Kidney (tissue), 14 donors: ENCODE measurements around the gene RANGAP1. TPM values are rescaled to one million over a fixed set of nuclear protein-coding genes. Genes with fewer than 3 reads are reported as not detected.

Experiments used
- DNase-seq, 5 donors: peaks; one replicate each; pipeline ENCODE4 v3.0.0-alpha.2; 2013 to 2020
- FAIRE-seq: peaks from 2 replicates; lab custom pipeline; 2012; peaks lifted over from hg19 to GRCh38; lab: Jason Lieb, UNC
- H3K27ac ChIP-seq, 2 donors: one replicate each; pipeline ENCODE4 v1.7.0; 2013; ENCODE audit warnings: low read depth in 2 of 2, low read length in 2 of 2, inconsistent platforms in 1 of 2
- H3K27me3 ChIP-seq: one replicate; pipeline ENCODE4 v1.7.1; 2013; ENCODE audit warnings: low read length, inconsistent platforms; ENCODE audit not compliant: control insufficient read depth, insufficient read depth
- H3K36me3 ChIP-seq, 3 donors: one replicate each; pipeline versions ENCODE4 v1.7.0 to v1.7.1; 2013; ENCODE audit warnings: low read length in 3 of 3, control low read depth in 1 of 3, inconsistent platforms in 1 of 3; ENCODE audit not compliant: insufficient read depth in 3 of 3, control insufficient read depth in 2 of 3
- H3K4me1 ChIP-seq, 3 donors: one replicate each; pipeline versions ENCODE4 v1.7.0 to v1.7.1; 2013; ENCODE audit warnings: low read length in 3 of 3, inconsistent platforms in 1 of 3, low read depth in 1 of 3; ENCODE audit not compliant: control insufficient read depth in 2 of 3, insufficient read depth in 2 of 3
- H3K4me3 ChIP-seq, 3 donors: one replicate each; pipeline versions ENCODE4 v1.7.0 to v1.8.1; 2013; ENCODE audit warnings: low read length in 3 of 3, control low read depth in 1 of 3, inconsistent platforms in 1 of 3
- H3K9ac ChIP-seq, 3 donors: one replicate each; pipeline versions ENCODE4 v1.7.0 to v1.7.1; 2013; ENCODE audit warnings: low read length in 3 of 3, control low read depth in 1 of 3, inconsistent platforms in 1 of 3
- H3K9me3 ChIP-seq, 3 donors: one replicate each; pipeline versions ENCODE4 v1.7.0 to v1.7.1; 2013; ENCODE audit warnings: low read length in 3 of 3, control low read depth in 1 of 3, inconsistent platforms in 1 of 3; ENCODE audit not compliant: control insufficient read depth in 2 of 3, insufficient read depth in 1 of 3
- CTCF ChIP-seq: IDR thresholded peaks from 3 replicates; pipeline ENCODE4 v1.5.1; 2012; ENCODE audit warnings: mild to moderate bottlenecking, moderate library complexity, borderline replicate concordance; ENCODE audit not compliant: insufficient read depth; ENCODE audit errors: extremely low read depth
- intact Hi-C: fragments of 100-400 bp; cut with DNase I; formaldehyde crosslinking; loops from one replicate; pipeline ENCODE4 v1.11.1; 2022
- polyA plus RNA-seq: library from polyadenylated mRNA; stranded (reverse); fragments of 350-450 nt; fragmentation: Illumina TruSeq; extraction: RNeasy Lipid Tissue Mini Kit (QIAGEN cat#74804); gene quantifications from one replicate; pipeline ENCODE4 v1.2.3, GENCODE V29; 2014; ENCODE audit warnings: low read depth, low replicate concordance; ENCODE audit not compliant: insufficient read depth
- total RNA-seq: library from RNA; stranded (reverse); fragmentation: NEBNext Ultra II Directional; extraction: Animal tissue kit (Norgen Biotek cat#: 25700); gene quantifications from one replicate; pipeline ENCODE4 v1.2.1, GENCODE V29; 2021
- donor health status: control.
- donor health status: control.
- donor health status: control.
- donor health status: control.
- donor health status: control.
- donor health status: DM: yes; HTN: yes; CAD: no.
- donor health status: Normal renal cell carcinoma (clear cell type).

The RANGAP1 gene
- total and polyA plus RNA-seq, 2 donors from 2014 or later: 38.8 to 40.8 TPM

GRCh38 chr22:41314821-41315220 lies 28.8 kb upstream of the RANGAP1 start:
- H3K4me3 ChIP-seq: no peak overlapping the region
- DNase-seq: no peak
- FAIRE-seq: no peak
- intact Hi-C loops: no loop called here
- no peak for TF ChIP-seq CTCF
- no peaks in the 10 kb centered on the region for H3K4me1 ChIP-seq
- no peaks in the 10 kb centered on the region for H3K9me3 ChIP-seq
- no peaks in the 10 kb centered on the region for H3K27me3 ChIP-seq
- H3K27ac ChIP-seq: no peak overlapping the region
- H3K36me3 ChIP-seq: no peaks in the 10 kb centered on the region
- no peak overlapping the region for H3K9ac ChIP-seq

GRCh38 chr22:41311487-41311886 lies 25.5 kb upstream of the RANGAP1 start:
- no peak for TF ChIP-seq CTCF
- Histone ChIP-seq H3K4me3 (no peak overlapping the region), H3K9me3 (no peaks in the 10 kb centered on the region), H3K9ac (no peak overlapping the region), H3K4me1 (peaks cover 0 to 17% (median 11%) of the 10 kb centered on the region in 3 donors), H3K27me3 (no peaks in the 10 kb centered on the region), H3K27ac (no peak overlapping the region), H3K36me3 (no peaks in the 10 kb centered on the region)
- DNase-seq (no peak), FAIRE-seq (no peak)
- intact Hi-C loops: no loop called here

GRCh38 chr22:41310336-41310735 lies 24.3 kb upstream of the RANGAP1 start:
- Histone ChIP-seq H3K27ac (no peak overlapping the region), H3K4me3 (no peak overlapping the region), H3K4me1 (peaks cover 0 to 17% (median 11%) of the 10 kb centered on the region in 3 donors), H3K9me3 (no peaks in the 10 kb centered on the region), H3K36me3 (no peaks in the 10 kb centered on the region), H3K27me3 (no peaks in the 10 kb centered on the region), H3K9ac (no peak overlapping the region)
- DNase-seq: no peak
- no peak for TF ChIP-seq CTCF
- intact Hi-C loops: no loop called here
- FAIRE-seq: no peak

GRCh38 chr22:41308544-41308947 lies 22.6 kb upstream of the RANGAP1 start:
- Histone ChIP-seq H3K4me3 (no peak overlapping the region), H3K36me3 (no peaks in the 10 kb centered on the region), H3K27me3 (no peaks in the 10 kb centered on the region), H3K27ac (peak overlapping the region; percentile 35 to 39), H3K9ac (no peak overlapping the region), H3K4me1 (peaks cover 0 to 17% (median 11%) of the 10 kb centered on the region in 3 donors), H3K9me3 (no peaks in the 10 kb centered on the region)
- DNase-seq (no peak), FAIRE-seq (no peak)
- TF ChIP-seq CTCF: no peak
- intact Hi-C loops: no loop called here
